CD8-positive, alpha-beta memory T cell (primary cell): ENCODE measurements around the gene CCDC61. TPM values are rescaled to one million over a fixed set of nuclear protein-coding genes. Genes with fewer than 3 reads are reported as not detected.
A peak's percentile ranks its signal among the peaks of the same experiment; 100 is the strongest.

ENCODE experiments used
- CTCF ChIA-PET: fragments of 350-600 bp; sonication (Branson Sonifier 250); formaldehyde crosslinking; loops from one replicate; lab custom pipeline; 2021; ENCODE audit warnings: antibody characterized with exemption; lab: Charles Lee
- POLR2A ChIA-PET: fragments of 350-600 bp; sonication (Branson Sonifier 250); formaldehyde crosslinking; loops from one replicate; lab custom pipeline; 2021; ENCODE audit warnings: antibody characterized with exemption; lab: Charles Lee
- DNase-seq, 5 donors: peaks; one replicate each; pipeline versions ENCODE4 v3.0.0 to v3.0.0-alpha.2; 2020 to 2022; ENCODE audit warnings: mixed read lengths in 1 of 5
- H3K27ac ChIP-seq: one replicate; pipeline ENCODE4 v1.7.0; 2013; ENCODE audit warnings: low read depth, mild to moderate bottlenecking, low read length, moderate library complexity
- H3K27me3 ChIP-seq: 2 replicates; pipeline ENCODE4 v1.7.0; 2013; ENCODE audit warnings: low read length, mild to moderate bottlenecking; ENCODE audit not compliant: insufficient read depth, poor library complexity, severe bottlenecking
- H3K36me3 ChIP-seq: 2 replicates; pipeline ENCODE4 v1.7.0; 2013; ENCODE audit warnings: mild to moderate bottlenecking, low read length, moderate library complexity; ENCODE audit not compliant: insufficient read depth
- H3K4me1 ChIP-seq: 2 replicates; pipeline ENCODE4 v1.7.0; 2013; ENCODE audit warnings: mild to moderate bottlenecking, low read length, moderate library complexity; ENCODE audit not compliant: insufficient read depth
- H3K4me3 ChIP-seq: 2 replicates; pipeline ENCODE4 v1.7.0; 2013; ENCODE audit warnings: mild to moderate bottlenecking, low read length
- H3K9me3 ChIP-seq: 2 replicates; pipeline ENCODE4 v1.7.0; 2013; ENCODE audit warnings: mild to moderate bottlenecking, low read length
- H3K27ac Mint-ChIP-seq, 8 donors: one replicate each; pipeline ENCODE4 v1.8.0; 2020 to 2021; ENCODE audit warnings: mixed read lengths in 8 of 8, mild to moderate bottlenecking in 6 of 8, inconsistent platforms in 3 of 8, moderate library complexity in 3 of 8
- H3K27me3 Mint-ChIP-seq, 2 donors: one replicate each; pipeline ENCODE4 v1.8.0; 2020 to 2021; ENCODE audit warnings: mixed read lengths in 2 of 2, mild to moderate bottlenecking in 1 of 2, moderate library complexity in 1 of 2
- H3K36me3 Mint-ChIP-seq, 3 donors: one replicate each; pipeline ENCODE4 v1.8.0; 2020 to 2021; ENCODE audit warnings: mixed read lengths in 3 of 3, inconsistent platforms in 1 of 3, mild to moderate bottlenecking in 1 of 3
- H3K4me1 Mint-ChIP-seq, 3 donors: one replicate each; pipeline ENCODE4 v1.8.0; 2020 to 2021; ENCODE audit warnings: mixed read lengths in 3 of 3, inconsistent platforms in 1 of 3, mild to moderate bottlenecking in 1 of 3
- H3K4me3 Mint-ChIP-seq, 7 donors: one replicate each; pipeline ENCODE4 v1.8.0; 2020 to 2021; ENCODE audit warnings: mixed read lengths in 7 of 7, mild to moderate bottlenecking in 6 of 7, moderate library complexity in 4 of 7, inconsistent platforms in 2 of 7
- H3K9me3 Mint-ChIP-seq, 5 donors: one replicate each; pipeline ENCODE4 v1.8.0; 2020 to 2022; ENCODE audit warnings: mixed read lengths in 5 of 5, mild to moderate bottlenecking in 3 of 5, moderate library complexity in 2 of 5, inconsistent platforms in 1 of 5
- polyA plus RNA-seq: library from polyadenylated mRNA; unstranded; fragments of 300-500 nt; fragmentation: Illumina TruSeq; gene quantifications from one replicate; pipeline ENCODE4 v1.2.3, GENCODE V29; 2021
- total RNA-seq, 2 experiments: library from RNA; stranded (reverse); gene quantifications; one replicate each; pipeline ENCODE4 v1.2.3, GENCODE V29; 2021

Gene CCDC61
- total and polyA plus RNA-seq, 3 experiments from 2014 or later: 13.8 to 23.3 (median 20.0) TPM

DNA sequence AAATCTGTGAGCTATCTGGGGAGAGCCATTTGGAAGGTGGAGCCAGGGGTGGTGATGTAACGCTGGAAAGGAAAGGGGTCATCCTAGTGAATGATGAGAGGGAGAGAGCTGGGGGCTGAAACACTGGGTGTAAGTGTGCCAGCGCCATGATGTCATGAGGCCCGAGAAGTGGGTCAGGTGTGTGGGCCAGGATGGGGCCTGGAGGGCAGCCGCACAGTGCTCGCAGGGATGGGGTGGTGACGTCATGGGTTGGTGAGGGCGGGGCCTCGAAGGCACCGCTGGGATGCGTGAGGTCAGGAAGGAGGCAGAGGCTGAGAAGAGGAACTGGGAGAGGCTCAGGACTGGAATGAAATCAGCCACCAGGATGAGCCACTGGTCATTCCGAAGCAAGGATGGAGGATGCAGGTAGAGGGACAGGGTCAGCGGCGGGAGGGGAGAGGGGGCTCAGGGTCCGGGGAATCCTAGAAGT, 4.4 kb downstream of the CCDC61 start:
- no peak for DNase-seq
- Histone ChIP-seq H3K9me3 (no peaks in the 10 kb centered on the region), H3K4me1 (peaks cover 17% of the 10 kb centered on the region), H3K4me3 (no peak overlapping the region), H3K36me3 (peaks cover 4% of the 10 kb centered on the region), H3K27me3 (no peaks in the 10 kb centered on the region), H3K27ac (no peak overlapping the region)
- POLR2A ChIA-PET: no interaction called here
- Mint-ChIP-seq H3K4me1 (peaks cover 29 to 33% (median 30%) of the 10 kb centered on the region in 3 donors), H3K9me3 (no peaks in the 10 kb centered on the region), H3K27me3 (peaks cover 0 to 5% of the 10 kb centered on the region in 2 donors), H3K36me3 (peaks cover 0 to 18% (median 5%) of the 10 kb centered on the region in 3 donors), H3K4me3 (peak overlapping the region in 5 of 7 donors; percentile 6 to 56 (median 39)), H3K27ac (peak overlapping the region in 1 of 8 donors; percentile 66)
- CTCF ChIA-PET: no interaction called here

DNA sequence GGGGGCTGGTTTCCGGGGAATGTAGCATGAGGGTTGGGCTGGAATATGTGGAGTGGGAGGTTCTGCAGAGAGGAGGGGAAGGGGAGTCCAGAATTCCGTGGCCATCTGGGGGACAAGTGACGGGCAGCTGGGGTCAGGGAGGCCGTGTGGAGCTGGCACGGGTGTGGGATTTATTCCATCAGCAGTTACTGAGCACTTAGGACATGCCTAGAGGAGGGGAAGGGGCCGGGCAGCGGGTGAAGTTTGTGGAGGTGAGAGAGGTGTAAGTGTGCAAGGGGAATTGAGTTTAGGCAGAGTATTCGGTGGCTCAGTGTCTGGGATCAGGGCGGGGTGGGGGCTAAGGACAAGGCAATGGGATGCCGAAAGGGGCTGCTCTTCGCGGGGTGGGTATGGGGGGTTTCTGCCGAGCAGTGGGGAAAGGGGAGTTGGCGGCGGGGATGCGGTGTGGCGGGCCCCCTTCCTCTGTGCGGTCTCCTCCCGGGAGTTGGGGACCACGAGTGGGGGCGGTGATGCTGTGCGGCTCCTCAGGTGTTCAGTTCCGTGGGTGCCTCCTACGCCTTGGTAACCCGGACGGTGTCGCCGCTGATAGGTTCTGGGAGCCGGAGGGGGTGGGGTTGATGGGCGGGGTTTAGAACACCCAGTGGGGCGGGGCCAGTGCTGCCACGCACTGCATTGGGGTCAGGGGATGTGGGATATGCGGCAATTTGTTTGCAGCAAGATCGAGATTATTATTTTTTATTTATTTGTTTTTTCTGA, 5.4 kb downstream of the CCDC61 start:
- H3K27ac Mint-ChIP-seq: peak overlapping the region in 5 of 8 donors; percentile 55 to 85 (median 72)
- peak; percentile 58 to 83 (median 70) for DNase-seq
- peaks cover 0 to 24% (median 5%) of the 10 kb centered on the region in 3 donors for H3K36me3 Mint-ChIP-seq
- Histone ChIP-seq H3K9me3 (no peaks in the 10 kb centered on the region), H3K36me3 (peaks cover 4% of the 10 kb centered on the region), H3K27ac (no peak overlapping the region), H3K27me3 (no peaks in the 10 kb centered on the region), H3K4me1 (peaks cover 14% of the 10 kb centered on the region), H3K4me3 (no peak overlapping the region)
- H3K4me3 Mint-ChIP-seq: peak overlapping the region; percentile 39 to 92 (median 86)
- CTCF ChIA-PET: no interaction called here
- H3K27me3 Mint-ChIP-seq: peaks cover 0 to 5% of the 10 kb centered on the region in 2 donors
- POLR2A ChIA-PET: no interaction called here
- H3K9me3 Mint-ChIP-seq: no peaks in the 10 kb centered on the region
- H3K4me1 Mint-ChIP-seq: peaks cover 29 to 33% (median 30%) of the 10 kb centered on the region in 3 donors

GRCh38 chr19:46002678-46003275, 7.5 kb downstream of the CCDC61 start:
- Mint-ChIP-seq H3K27me3 (peaks cover 0 to 5% of the 10 kb centered on the region in 2 donors), H3K4me1 (peaks cover 21 to 33% (median 30%) of the 10 kb centered on the region in 3 donors), H3K9me3 (no peaks in the 10 kb centered on the region), H3K27ac (no peak overlapping the region), H3K36me3 (peaks cover 0 to 36% (median 2%) of the 10 kb centered on the region in 3 donors), H3K4me3 (no peak overlapping the region)
- Histone ChIP-seq H3K4me1 (peaks cover 9% of the 10 kb centered on the region), H3K27me3 (no peaks in the 10 kb centered on the region), H3K4me3 (no peak overlapping the region), H3K9me3 (no peaks in the 10 kb centered on the region), H3K27ac (no peak overlapping the region), H3K36me3 (peaks cover 6% of the 10 kb centered on the region)
- DNase-seq: no peak
- ChIA-PET POLR2A (no interaction called here), CTCF (interaction anchor here (1.4 to 1.5 kb wide), 2 partner anchors 14 to 26 kb away, joined by 4 to 6 read pairs; no protein-coding TSS in a partner anchor)

- Histone ChIP-seq H3K9me3 (no peaks in the 10 kb centered on the region), H3K27me3 (no peaks in the 10 kb centered on the region), H3K27ac (no peak overlapping the region), H3K4me3 (no peak overlapping the region), H3K36me3 (peaks cover 8% of the 10 kb centered on the region), H3K4me1 (no peaks in the 10 kb centered on the region)
- ChIA-PET CTCF (interaction anchor here (1.2 kb wide), 1 partner anchor 22 kb away, joined by 4 read pairs; no protein-coding TSS in a partner anchor), POLR2A (no interaction called here)
- Mint-ChIP-seq H3K27me3 (no peaks in the 10 kb centered on the region), H3K4me1 (peaks cover 2 to 3% (median 3%) of the 10 kb centered on the region in 3 donors), H3K36me3 (peaks cover 0 to 48% (median 2%) of the 10 kb centered on the region in 3 donors), H3K9me3 (no peaks in the 10 kb centered on the region), H3K27ac (no peak overlapping the region), H3K4me3 (no peak overlapping the region)
- DNase-seq: no peak
Observed at GRCh38 chr19:46006411-46006810, 11.1 kb downstream of the CCDC61 start.

DNA sequence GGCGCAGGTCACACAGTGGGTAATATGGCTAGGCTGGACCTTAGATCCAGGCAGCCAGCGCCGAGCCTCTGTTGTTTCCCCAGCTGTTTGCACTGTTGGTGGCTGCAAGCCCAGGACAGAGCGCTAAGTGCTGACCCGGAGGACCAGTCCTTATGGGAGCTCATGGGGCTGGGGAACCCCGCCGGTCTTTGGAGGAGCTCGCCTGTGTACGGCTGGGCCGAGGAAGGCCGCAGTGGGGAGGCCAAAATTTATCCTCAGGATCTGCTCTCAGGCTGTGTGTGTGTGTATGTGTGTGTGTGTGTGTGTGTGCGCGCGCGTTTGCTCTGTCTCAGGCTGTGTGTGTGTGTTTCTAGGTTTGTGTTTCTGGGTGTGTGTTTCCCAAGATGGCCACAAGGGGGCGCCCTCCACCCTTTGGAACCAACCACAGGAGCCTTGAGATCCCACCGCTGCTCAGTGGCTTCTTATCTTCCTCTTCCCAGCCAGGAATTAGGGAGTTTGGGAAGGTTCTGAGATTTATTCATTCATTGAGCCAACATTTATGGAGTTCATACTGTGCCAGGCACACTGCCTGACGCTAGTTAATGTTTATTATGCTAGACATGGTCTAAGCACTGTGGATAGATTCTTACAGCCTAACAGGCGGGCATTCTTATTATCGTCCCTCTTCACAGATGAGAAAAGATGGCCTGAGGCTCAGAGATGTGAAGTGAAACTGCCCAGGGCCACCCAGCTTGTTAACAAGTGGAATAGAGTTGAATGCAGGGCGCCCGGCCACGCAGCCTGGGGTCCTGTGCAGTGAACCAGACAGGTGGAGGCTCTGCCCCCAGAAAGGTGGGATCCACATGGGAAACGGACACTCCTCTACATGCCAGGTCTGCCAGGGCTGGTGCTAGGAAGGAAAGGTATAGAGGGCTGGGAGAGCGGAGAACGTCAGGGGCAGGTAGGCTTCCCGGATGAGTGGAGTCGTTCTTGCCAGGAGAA, 14.6 kb downstream of the CCDC61 start:
- H3K36me3 ChIP-seq: peaks cover 4% of the 10 kb centered on the region
- H3K4me3 Mint-ChIP-seq: peak overlapping the region in 1 of 7 donors; percentile 75
- peaks cover 5% of the 10 kb centered on the region for H3K27me3 ChIP-seq
- peaks cover 4 to 5% of the 10 kb centered on the region in 2 donors for H3K27me3 Mint-ChIP-seq
- POLR2A ChIA-PET: no interaction called here
- H3K27ac ChIP-seq: no peak overlapping the region
- H3K9me3 ChIP-seq: no peaks in the 10 kb centered on the region
- peaks cover 0 to 42% (median 0%) of the 10 kb centered on the region in 3 donors for H3K36me3 Mint-ChIP-seq
- H3K4me3 ChIP-seq: no peak overlapping the region
- peaks cover 5 to 7% (median 6%) of the 10 kb centered on the region in 3 donors for H3K4me1 Mint-ChIP-seq
- DNase-seq: peak; percentile 32 to 73 (median 52)
- peak overlapping the region in 2 of 8 donors; percentile 61 to 85 for H3K27ac Mint-ChIP-seq
- no peaks in the 10 kb centered on the region for H3K4me1 ChIP-seq
- H3K9me3 Mint-ChIP-seq: no peaks in the 10 kb centered on the region
- CTCF ChIA-PET: interaction anchor here (0.6 to 2.3 kb wide), 5 partner anchors 10 to 256 kb away, joined by 3 to 12 read pairs (median 4); partner anchors contain the start of genes CCDC61 and MYPOP

DNA sequence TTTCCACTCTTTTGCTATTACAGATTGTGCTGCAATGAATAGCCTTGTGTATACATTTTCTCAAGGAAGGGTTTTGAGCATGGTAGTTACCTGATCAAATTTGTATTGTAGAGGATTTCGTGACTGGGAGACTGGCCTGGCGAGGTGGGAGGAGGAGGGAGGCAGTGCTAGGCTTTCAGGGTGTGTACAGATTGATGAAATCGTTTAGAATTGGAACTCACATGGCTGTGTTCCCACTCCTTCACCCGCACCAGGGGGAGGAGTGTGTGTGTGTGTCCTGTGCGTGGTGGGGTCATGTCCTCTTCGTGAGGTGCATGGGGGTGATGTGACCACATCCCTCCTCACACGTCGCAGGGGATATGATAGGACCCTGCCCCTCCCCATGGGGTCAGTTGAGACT, 19.3 kb downstream of the CCDC61 start:
- Mint-ChIP-seq H3K36me3 (peaks cover 0 to 14% (median 0%) of the 10 kb centered on the region in 3 donors), H3K27ac (peak overlapping the region in 1 of 8 donors; percentile 37), H3K4me1 (peaks cover 16 to 22% (median 19%) of the 10 kb centered on the region in 3 donors), H3K4me3 (peak overlapping the region; percentile 41 to 73 (median 69)), H3K9me3 (no peaks in the 10 kb centered on the region), H3K27me3 (peaks cover 7 to 11% of the 10 kb centered on the region in 2 donors)
- Histone ChIP-seq H3K4me3 (no peak overlapping the region), H3K4me1 (peaks cover 10% of the 10 kb centered on the region), H3K27me3 (peaks cover 5% of the 10 kb centered on the region), H3K9me3 (no peaks in the 10 kb centered on the region), H3K27ac (no peak overlapping the region), H3K36me3 (no peaks in the 10 kb centered on the region)
- CTCF ChIA-PET: no interaction called here
- POLR2A ChIA-PET: no interaction called here
- DNase-seq: no peak

DNA sequence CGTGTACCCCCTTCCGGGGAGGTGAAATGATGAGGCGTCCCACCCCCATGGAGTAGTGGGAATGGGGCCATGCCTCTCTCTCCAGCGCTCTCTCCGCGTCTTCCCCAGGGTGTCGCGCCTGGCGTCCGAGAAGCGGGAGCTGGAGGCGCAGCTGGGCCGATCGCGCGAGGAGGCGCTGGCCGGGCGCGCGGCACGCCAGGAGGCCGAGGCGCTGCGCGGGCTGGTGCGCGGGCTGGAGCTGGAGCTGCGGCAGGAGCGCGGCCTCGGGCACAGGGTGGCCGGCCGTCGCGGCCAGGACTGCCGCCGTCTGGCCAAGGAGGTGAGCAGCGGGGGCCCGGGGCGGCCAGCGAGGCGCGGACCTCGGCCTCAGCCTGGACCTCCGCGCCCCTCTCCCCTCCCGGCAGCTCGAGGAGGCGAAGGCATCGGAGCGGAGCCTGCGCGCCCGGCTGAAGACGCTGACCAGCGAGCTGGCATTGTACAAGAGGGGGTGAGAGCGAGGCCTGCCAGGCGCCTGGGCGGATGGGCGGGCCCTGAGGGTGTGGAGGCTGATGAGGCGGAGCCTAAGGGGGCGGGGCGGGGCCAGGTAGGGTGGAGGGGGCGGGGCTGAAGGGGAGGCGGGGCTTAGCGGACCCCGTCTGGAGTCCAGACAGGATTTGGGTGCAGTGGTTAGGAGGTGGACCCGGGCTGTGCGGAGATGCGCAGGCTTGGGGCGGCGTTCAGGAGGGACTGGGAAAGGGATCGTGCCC, 19.8 kb downstream of the CCDC61 start:
- no peaks in the 10 kb centered on the region for H3K9me3 Mint-ChIP-seq
- Histone ChIP-seq H3K27ac (no peak overlapping the region), H3K4me1 (peaks cover 10% of the 10 kb centered on the region), H3K9me3 (no peaks in the 10 kb centered on the region), H3K4me3 (peak overlapping the region; percentile 83), H3K36me3 (no peaks in the 10 kb centered on the region), H3K27me3 (peaks cover 5% of the 10 kb centered on the region)
- ChIA-PET CTCF (no interaction called here), POLR2A (interaction anchor here (1.6 kb wide), 1 partner anchor 129 kb away, joined by 5 read pairs; the partner anchor contains the start of gene IRF2BP1)
- peak; percentile 35 to 71 (median 56) for DNase-seq
- peak overlapping the region; percentile 70 to 84 (median 80) for H3K4me3 Mint-ChIP-seq
- H3K27ac Mint-ChIP-seq: peak overlapping the region in 1 of 8 donors; percentile 70
- peaks cover 13 to 22% (median 19%) of the 10 kb centered on the region in 3 donors for H3K4me1 Mint-ChIP-seq
- peaks cover 7 to 11% of the 10 kb centered on the region in 2 donors for H3K27me3 Mint-ChIP-seq
- H3K36me3 Mint-ChIP-seq: peaks cover 0 to 10% (median 1%) of the 10 kb centered on the region in 3 donors
